Ovary (tissue), 9 donors: Measurements from ENCODE around the gene LRP2. TPM values are rescaled to one million over a fixed set of nuclear protein-coding genes. Genes with fewer than 3 reads are reported as not detected.

ENCODE experiments used
- DNase-seq, 5 donors: peaks; one replicate each; pipeline ENCODE4 v3.0.0-alpha.2; 2019 to 2020
- H3K27ac ChIP-seq, 2 donors: fragments of 200-600 bp; one replicate each; pipeline versions ENCODE4 v1.5.1 to v1.8.0; 2019 to 2022
- H3K27me3 ChIP-seq: fragments of 200-600 bp; one replicate; pipeline ENCODE4 v1.8.0; 2022
- H3K36me3 ChIP-seq: fragments of 200-600 bp; sonication (generic); one replicate; pipeline ENCODE4 v1.5.1; 2019
- H3K4me1 ChIP-seq: one replicate; pipeline ENCODE4 v1.8.1; 2013; ENCODE audit warnings: mild to moderate bottlenecking, moderate library complexity; ENCODE audit not compliant: insufficient read depth
- H3K4me3 ChIP-seq: fragments of 200-600 bp; sonication (generic); one replicate; pipeline ENCODE4 v1.5.1; 2017
- H3K9me3 ChIP-seq, 2 donors: fragments of 200-600 bp in 1 of 2; sonication (generic) in 1 of 2; one replicate each; pipeline versions ENCODE4 v1.5.1 to v1.8.1; 2013 to 2019; ENCODE audit warnings: mild to moderate bottlenecking in 1 of 2, moderate library complexity in 1 of 2
- CTCF ChIP-seq, 3 donors: fragments of 450-650 bp in 2 of 3; fragments of 200-600 bp in 1 of 3; IDR thresholded peaks; one replicate each; pipeline versions ENCODE4 v1.5.1 to v1.8.0; 2016 to 2022; ENCODE audit warnings: antibody characterized with exemption in 3 of 3, mild to moderate bottlenecking in 1 of 3
- EP300 ChIP-seq: sonication (generic); formaldehyde crosslinking; IDR thresholded peaks from one replicate; pipeline ENCODE4 v1.6.1; 2017; ENCODE audit warnings: antibody characterized with exemption
- POLR2A ChIP-seq: fragments of 450-650 bp; IDR thresholded peaks from one replicate; pipeline ENCODE4 v1.6.1; 2017; ENCODE audit warnings: antibody characterized with exemption, mild to moderate bottlenecking, moderate library complexity
- WGBS, 3 donors: extraction: QIAGEN DNeasy Blood & Tissue Kit in 1 of 3; methylation state at CpG; one replicate each; pipeline versions ENCODE4 v1.1.5 to v1.1.7; 2013 to 2017; 5-methylcytosine and 5-hydroxymethylcytosine counted together
- intact Hi-C, 4 donors: fragments of 100-400 bp; cut with DNase I; formaldehyde crosslinking; loops; one replicate each; pipeline versions ENCODE4 v1.11.0 to v1.15.1; 2022 to 2023
- polyA plus RNA-seq, 2 donors: library from polyadenylated mRNA; stranded (reverse); fragments of 200-250 nt in 1 of 2; fragments of 350-450 nt in 1 of 2; fragmentation: Illumina TruSeq in 1 of 2; extraction: RNeasy Lipid Tissue Mini Kit (QIAGEN cat#74804) in 1 of 2; gene quantifications; one replicate each; pipeline ENCODE4 v1.2.3, GENCODE V29; 2013 to 2014
- total RNA-seq, 7 donors: library from RNA; depleted of rRNA in 2 of 7; stranded (reverse); fragments of >200 nt in 2 of 7; fragmentation: NEBNext Ultra II Directional in 3 of 7; extraction: Animal tissue kit (Norgen Biotek cat#: 25700) in 3 of 7; gene quantifications; one replicate each; pipeline versions ENCODE4 v1.1.0 to v1.2.4, GENCODE V29; 2016 to 2023
- donor health status: DM: no; HTN: no; CAD: no; lungs with moderate emphysema.
- donor health status: DM: no; HTN: no; CAD: no.
- donor health status: Bipolar disorder and iron deficiency.
- donor health status: DM: yes; HTN: yes; CAD: no.
- donor health status: DM: no; HTN: no; CAD: no.
- donor health status: DM: yes; HTN: yes; CAD: no.

The LRP2 gene
- total and polyA plus RNA-seq, 9 donors, result 0.01 to 13.4 (median 0.24) TPM

DNA sequence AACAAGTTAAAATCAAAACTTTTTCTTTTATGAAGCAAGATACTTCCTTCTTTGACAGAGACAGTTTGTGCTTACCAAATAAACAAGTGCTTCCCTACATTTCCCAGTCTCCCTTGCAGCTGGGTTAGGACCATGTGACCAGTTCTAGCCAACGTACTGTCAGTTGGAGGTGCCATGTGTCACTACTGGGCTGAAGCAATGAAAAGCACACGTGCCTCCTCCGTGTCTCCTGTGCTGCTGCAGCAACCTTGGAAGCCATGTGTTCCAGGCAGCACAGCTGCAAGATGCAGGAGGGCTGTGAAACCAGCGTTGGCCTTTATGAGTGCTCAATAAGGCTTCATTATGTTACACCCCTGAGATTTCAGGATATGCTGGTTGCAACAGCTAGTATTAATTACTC, 199.7 kb downstream of the LRP2 start:
- Histone ChIP-seq H3K9me3 (no peaks in the 10 kb centered on the region), H3K4me1 (no peaks in the 10 kb centered on the region), H3K36me3 (no peaks in the 10 kb centered on the region), H3K27ac (no peak overlapping the region), H3K4me3 (no peak overlapping the region), H3K27me3 (no peaks in the 10 kb centered on the region)
- intact Hi-C loops, result no loop called here
- DNase-seq, result no peak
- WGBS, 3 donors, result 29 to 57% (median 40%) methylated on average over 4 of the region's 4 CpGs
- TF ChIP-seq POLR2A, result no peak
- no peak for TF ChIP-seq EP300
- no peak for TF ChIP-seq CTCF (IDR thresholded peaks at IDR 0.05)

GRCh38 chr2:169160926-169161481, 201.3 kb downstream of the LRP2 start:
- H3K9me3 ChIP-seq, result no peaks in the 10 kb centered on the region
- TF ChIP-seq EP300 (no peak), CTCF (IDR thresholded peaks at IDR 0.05) (no peak), POLR2A (no peak)
- 87 to 98% (median 89%) methylated on average over 2 of the region's 2 CpGs for WGBS, 3 donors
- intact Hi-C loops, result no loop called here
- H3K4me3 ChIP-seq, result no peak overlapping the region
- no peaks in the 10 kb centered on the region for H3K4me1 ChIP-seq
- H3K36me3 ChIP-seq, result no peaks in the 10 kb centered on the region
- H3K27ac ChIP-seq, result no peak overlapping the region
- H3K27me3 ChIP-seq, result no peaks in the 10 kb centered on the region
- DNase-seq, result no peak

DNA sequence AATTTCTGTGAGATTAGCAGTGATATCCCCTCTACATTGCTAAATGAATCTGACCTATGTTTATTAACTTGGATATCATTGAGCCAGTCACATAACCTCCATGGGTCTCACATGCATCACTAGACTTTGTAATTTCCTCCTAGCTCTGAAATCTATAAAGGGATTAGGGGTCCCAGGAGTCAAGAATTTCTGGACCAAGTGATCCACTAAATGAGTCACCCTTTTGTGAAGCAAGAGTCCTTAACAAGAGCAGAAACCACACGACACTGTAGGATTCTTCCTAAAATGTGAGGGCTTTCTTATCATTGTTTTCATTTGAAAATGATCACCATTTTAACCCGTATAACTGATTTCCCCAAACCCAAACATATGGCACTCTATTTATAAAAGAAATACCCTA, 202.6 kb downstream of the LRP2 start:
- no peaks in the 10 kb centered on the region for H3K9me3 ChIP-seq
- H3K27me3 ChIP-seq, result no peaks in the 10 kb centered on the region
- TF ChIP-seq CTCF (IDR thresholded peaks at IDR 0.05), result no peak
- no peak for TF ChIP-seq EP300
- no peak for TF ChIP-seq POLR2A
- WGBS, 3 donors, result 43 to 59% (median 45%) methylated on average over 2 of the region's 2 CpGs
- no peaks in the 10 kb centered on the region for H3K36me3 ChIP-seq
- DNase-seq, result no peak
- intact Hi-C loops, result no loop called here
- H3K27ac ChIP-seq, result no peak overlapping the region
- no peaks in the 10 kb centered on the region for H3K4me1 ChIP-seq
- H3K4me3 ChIP-seq, result no peak overlapping the region

DNA sequence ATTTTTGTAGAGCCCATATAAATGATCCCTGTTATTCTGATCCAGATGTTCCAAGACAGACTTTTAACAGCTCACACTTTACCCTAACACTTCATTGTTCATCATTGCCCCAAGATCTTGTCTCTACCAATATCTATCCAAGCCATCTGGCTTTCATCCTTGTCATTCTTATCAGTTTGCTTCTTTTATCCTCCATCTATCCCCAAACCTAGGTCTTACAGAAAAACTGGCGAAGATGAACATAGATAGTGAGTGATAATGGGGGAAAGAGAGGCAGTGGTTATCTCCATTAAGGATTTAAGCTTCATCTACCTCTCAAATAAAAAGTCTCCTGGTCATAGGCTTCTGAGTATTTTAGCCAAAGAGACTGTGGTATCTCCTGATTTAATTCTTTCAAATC, 203.5 kb downstream of the LRP2 start:
- intact Hi-C loops, result no loop called here
- Histone ChIP-seq H3K27me3 (no peaks in the 10 kb centered on the region), H3K9me3 (no peaks in the 10 kb centered on the region), H3K4me3 (no peak overlapping the region), H3K27ac (no peak overlapping the region), H3K4me1 (no peaks in the 10 kb centered on the region), H3K36me3 (no peaks in the 10 kb centered on the region)
- DNase-seq, result no peak
- TF ChIP-seq POLR2A, result no peak
- TF ChIP-seq EP300, result no peak
- TF ChIP-seq CTCF (IDR thresholded peaks at IDR 0.05), result no peak
- WGBS, 3 donors, result 42 to 56% (median 50%) methylated on average over 1 of the region's 1 CpG
